KMS-11 (cell line): ENCODE results near the gene GTF2F2.

Experiments used
- H2AFZ ChIP-seq: fragments of 200-600 bp; sonication (generic); 2 replicates; pipeline ENCODE4 v1.6.1; 2016; ENCODE audit warnings: antibody characterized with exemption, mixed run types, low read depth
- H3K27ac ChIP-seq: fragments of 200-600 bp; sonication (generic); 2 replicates; pipeline ENCODE4 v1.6.1; 2016; ENCODE audit warnings: mild to moderate bottlenecking, mixed run types
- H3K27me3 ChIP-seq: fragments of 200-600 bp; sonication (generic); 2 replicates; pipeline ENCODE4 v1.6.1; 2017; ENCODE audit warnings: mild to moderate bottlenecking, low read depth, mixed run types, moderate library complexity; ENCODE audit not compliant: insufficient read depth
- H3K36me3 ChIP-seq: fragments of 200-600 bp; sonication (generic); 2 replicates; pipeline ENCODE4 v1.6.1; 2017; ENCODE audit warnings: mild to moderate bottlenecking, mixed run types; ENCODE audit not compliant: insufficient read depth
- H3K4me1 ChIP-seq: fragments of 200-600 bp; sonication (generic); 2 replicates; pipeline ENCODE4 v1.6.1; 2016; ENCODE audit warnings: mild to moderate bottlenecking, low read depth, mixed run types; ENCODE audit not compliant: poor library complexity, severe bottlenecking
- H3K4me2 ChIP-seq: fragments of 200-600 bp; sonication (generic); 2 replicates; pipeline ENCODE4 v1.7.0; 2016; ENCODE audit warnings: mild to moderate bottlenecking, mixed run types
- H3K4me3 ChIP-seq: fragments of 200-600 bp; sonication (generic); IDR thresholded peaks from 2 replicates; pipeline ENCODE4 v1.6.1; 2017; ENCODE audit warnings: low read depth, low read length, mixed read lengths; ENCODE audit not compliant: insufficient read depth
- H3K79me2 ChIP-seq: fragments of 200-600 bp; sonication (generic); 2 replicates; pipeline ENCODE4 v1.6.1; 2016; ENCODE audit warnings: low read depth, mixed run types; ENCODE audit not compliant: insufficient read depth
- H3K9ac ChIP-seq: fragments of 200-600 bp; sonication (generic); 2 replicates; pipeline ENCODE4 v1.6.1; 2016; ENCODE audit warnings: mild to moderate bottlenecking, mixed run types
- H4K20me1 ChIP-seq: fragments of 200-600 bp; sonication (generic); 2 replicates; pipeline ENCODE4 v1.6.1; 2016; ENCODE audit warnings: mild to moderate bottlenecking, mixed run types; ENCODE audit not compliant: insufficient read depth
- CTCF ChIP-seq: fragments of 200-600 bp; sonication (generic); conservative IDR thresholded peaks from 2 replicates; pipeline ENCODE4 v1.6.1; 2017; ENCODE audit warnings: low read depth, mild to moderate bottlenecking, antibody characterized with exemption, low read length, moderate library complexity, mixed read lengths

Gene GTF2F2

GRCh38 chr13:45303026-45303425, 182.7 kb downstream of the GTF2F2 start:
- Histone ChIP-seq H2AFZ (no peak overlapping the region), H3K9ac (no peak overlapping the region), H4K20me1 (no peaks in the 10 kb centered on the region), H3K4me2 (no peak overlapping the region), H3K27me3 (no peaks in the 10 kb centered on the region), H3K4me3 (no peak overlapping the region), H3K27ac (no peak overlapping the region), H3K36me3 (no peaks in the 10 kb centered on the region), H3K4me1 (no peaks in the 10 kb centered on the region), H3K79me2 (no peaks in the 10 kb centered on the region)
- no peak for TF ChIP-seq CTCF

GRCh38 chr13:45303866-45304265, 183.6 kb downstream of the GTF2F2 start:
- no peak overlapping the region for H2AFZ ChIP-seq
- H4K20me1 ChIP-seq: no peaks in the 10 kb centered on the region
- H3K9ac ChIP-seq: no peak overlapping the region
- H3K27me3 ChIP-seq: no peaks in the 10 kb centered on the region
- no peak overlapping the region for H3K27ac ChIP-seq
- no peak overlapping the region for H3K4me2 ChIP-seq
- H3K36me3 ChIP-seq: no peaks in the 10 kb centered on the region
- no peak overlapping the region for H3K4me3 ChIP-seq
- H3K4me1 ChIP-seq: no peaks in the 10 kb centered on the region
- TF ChIP-seq CTCF: no peak
- no peaks in the 10 kb centered on the region for H3K79me2 ChIP-seq

- Histone ChIP-seq H3K9ac (no peak overlapping the region), H4K20me1 (no peaks in the 10 kb centered on the region), H3K36me3 (no peaks in the 10 kb centered on the region), H3K4me3 (no peak overlapping the region), H3K4me1 (peaks cover 8% of the 10 kb centered on the region), H3K27me3 (no peaks in the 10 kb centered on the region), H3K4me2 (no peak overlapping the region), H3K79me2 (no peaks in the 10 kb centered on the region), H2AFZ (no peak overlapping the region), H3K27ac (no peak overlapping the region)
- no peak for TF ChIP-seq CTCF
Observed at GRCh38 chr13:45305079-45305478, 184.8 kb downstream of the GTF2F2 start.

GRCh38 chr13:45306966-45307365, 186.7 kb downstream of the GTF2F2 start:
- H3K79me2 ChIP-seq: no peaks in the 10 kb centered on the region
- no peak overlapping the region for H3K9ac ChIP-seq
- H3K4me2 ChIP-seq: no peak overlapping the region
- H3K27ac ChIP-seq: no peak overlapping the region
- no peak for TF ChIP-seq CTCF
- H3K4me3 ChIP-seq: no peak overlapping the region
- no peaks in the 10 kb centered on the region for H4K20me1 ChIP-seq
- no peaks in the 10 kb centered on the region for H3K36me3 ChIP-seq
- no peaks in the 10 kb centered on the region; the same call in 1 of the 2 replicates for H3K27me3 ChIP-seq
- H3K4me1 ChIP-seq: peaks cover 19% of the 10 kb centered on the region
- no peak overlapping the region for H2AFZ ChIP-seq
